ENCODE measurements around the gene BICDL2.

GRCh38 chr16:2996298-2996697 lies 40.4 kb downstream of the BICDL2 start:
- TF ChIP-seq, protein P1, sequence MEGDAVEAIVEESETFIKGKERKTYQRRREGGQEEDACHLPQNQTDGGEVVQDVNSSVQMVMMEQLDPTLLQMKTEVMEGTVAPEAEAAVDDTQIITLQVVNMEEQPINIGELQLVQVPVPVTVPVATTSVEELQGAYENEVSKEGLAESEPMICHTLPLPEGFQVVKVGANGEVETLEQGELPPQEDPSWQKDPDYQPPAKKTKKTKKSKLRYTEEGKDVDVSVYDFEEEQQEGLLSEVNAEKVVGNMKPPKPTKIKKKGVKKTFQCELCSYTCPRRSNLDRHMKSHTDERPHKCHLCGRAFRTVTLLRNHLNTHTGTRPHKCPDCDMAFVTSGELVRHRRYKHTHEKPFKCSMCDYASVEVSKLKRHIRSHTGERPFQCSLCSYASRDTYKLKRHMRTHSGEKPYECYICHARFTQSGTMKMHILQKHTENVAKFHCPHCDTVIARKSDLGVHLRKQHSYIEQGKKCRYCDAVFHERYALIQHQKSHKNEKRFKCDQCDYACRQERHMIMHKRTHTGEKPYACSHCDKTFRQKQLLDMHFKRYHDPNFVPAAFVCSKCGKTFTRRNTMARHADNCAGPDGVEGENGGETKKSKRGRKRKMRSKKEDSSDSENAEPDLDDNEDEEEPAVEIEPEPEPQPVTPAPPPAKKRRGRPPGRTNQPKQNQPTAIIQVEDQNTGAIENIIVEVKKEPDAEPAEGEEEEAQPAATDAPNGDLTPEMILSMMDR (IDR thresholded peaks at IDR 0.05), result no peak
- TF ChIP-seq POLR2AphosphoS5 (IDR thresholded peaks at IDR 0.05), result no peak
- no peak for TF ChIP-seq POLR2A (IDR thresholded peaks at IDR 0.05)

Data from breast epithelium (tissue), 3 donors.